Tibial nerve (tissue), 3 donors: ENCODE results near the gene EMC8.

Experiments
- POLR2A ChIP-seq, 2 donors: fragments of 450-650 bp; IDR thresholded peaks; one replicate each; pipeline ENCODE4 v1.6.1; 2017; ENCODE audit warnings: antibody characterized with exemption in 2 of 2, mild to moderate bottlenecking in 2 of 2, moderate library complexity in 2 of 2
- TF ChIP-seq, protein P1 (sequence below), 5 experiments: fragments of 200-600 bp in 3 of 5; fragments of 450-650 bp in 2 of 5; sonication (generic) in 3 of 5; IDR thresholded peaks; one replicate each; pipeline ENCODE4 v1.5.1; 2016 to 2019; ENCODE audit warnings: antibody characterized with exemption in 5 of 5, mild to moderate bottlenecking in 3 of 5, moderate library complexity in 2 of 5

DNA sequence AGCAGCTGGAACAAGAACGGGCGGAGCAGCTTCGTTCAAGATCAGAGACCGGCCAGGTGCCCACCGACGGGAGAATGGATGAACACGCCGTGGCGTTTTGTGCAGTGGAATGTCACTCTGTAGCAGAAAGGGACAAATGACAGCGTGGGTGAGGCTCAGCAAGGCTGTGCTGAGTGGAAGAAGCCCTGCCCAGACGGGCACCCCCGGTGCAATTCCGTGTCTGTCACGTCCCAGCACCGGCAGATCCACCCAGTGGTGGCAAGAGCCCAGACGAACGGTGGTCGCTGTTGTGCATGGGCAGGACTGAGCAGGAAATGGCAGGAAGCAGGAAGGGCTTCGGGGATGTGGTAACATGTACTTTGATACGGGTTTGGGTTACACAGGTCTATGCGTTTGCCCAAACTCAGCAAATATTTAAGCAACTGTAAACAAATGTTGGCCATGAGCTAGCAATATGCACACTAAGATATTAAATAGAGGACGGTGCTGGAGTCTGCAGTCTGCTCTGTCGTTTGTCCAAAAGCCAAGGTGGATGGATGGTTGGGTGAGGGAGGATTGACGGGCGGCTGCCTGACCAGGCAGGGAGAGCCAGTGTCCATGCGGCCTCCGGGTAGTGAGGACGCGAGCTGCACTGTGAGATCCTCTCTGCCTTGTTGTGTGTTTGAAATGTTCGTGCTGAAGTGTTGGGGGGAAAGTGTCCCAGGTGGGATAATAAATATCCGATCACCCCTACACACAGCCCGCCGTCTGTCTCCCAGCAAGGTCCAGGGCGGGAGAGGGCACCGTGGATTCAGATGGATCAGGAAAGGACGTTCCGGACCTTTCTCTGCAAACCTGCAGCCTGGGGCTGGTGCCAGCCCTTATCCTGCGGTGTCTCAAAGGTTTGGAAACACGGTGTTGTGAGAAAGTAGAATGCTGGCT is 48.6 kb upstream of the EMC8 start:
- TF ChIP-seq, protein P1, sequence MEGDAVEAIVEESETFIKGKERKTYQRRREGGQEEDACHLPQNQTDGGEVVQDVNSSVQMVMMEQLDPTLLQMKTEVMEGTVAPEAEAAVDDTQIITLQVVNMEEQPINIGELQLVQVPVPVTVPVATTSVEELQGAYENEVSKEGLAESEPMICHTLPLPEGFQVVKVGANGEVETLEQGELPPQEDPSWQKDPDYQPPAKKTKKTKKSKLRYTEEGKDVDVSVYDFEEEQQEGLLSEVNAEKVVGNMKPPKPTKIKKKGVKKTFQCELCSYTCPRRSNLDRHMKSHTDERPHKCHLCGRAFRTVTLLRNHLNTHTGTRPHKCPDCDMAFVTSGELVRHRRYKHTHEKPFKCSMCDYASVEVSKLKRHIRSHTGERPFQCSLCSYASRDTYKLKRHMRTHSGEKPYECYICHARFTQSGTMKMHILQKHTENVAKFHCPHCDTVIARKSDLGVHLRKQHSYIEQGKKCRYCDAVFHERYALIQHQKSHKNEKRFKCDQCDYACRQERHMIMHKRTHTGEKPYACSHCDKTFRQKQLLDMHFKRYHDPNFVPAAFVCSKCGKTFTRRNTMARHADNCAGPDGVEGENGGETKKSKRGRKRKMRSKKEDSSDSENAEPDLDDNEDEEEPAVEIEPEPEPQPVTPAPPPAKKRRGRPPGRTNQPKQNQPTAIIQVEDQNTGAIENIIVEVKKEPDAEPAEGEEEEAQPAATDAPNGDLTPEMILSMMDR (IDR thresholded peaks at IDR 0.05) = no peak
- no peak for TF ChIP-seq POLR2A (IDR thresholded peaks at IDR 0.05)
